ENCODE results near the gene SLC37A1.

GRCh38 chr21:42558846-42559245, 45.2 kb downstream of the SLC37A1 start:
- TF ChIP-seq SPI1 (IDR thresholded peaks at IDR 0.05; ENCODE audit: borderline replicate concordance, low read depth) = no peak
- TF ChIP-seq CTCF (IDR thresholded peaks at IDR 0.05; ENCODE audit: insufficient read depth, low read length) = no peak
- no peak for TF ChIP-seq REST (IDR thresholded peaks at IDR 0.05; ENCODE audit: insufficient replicate concordance, low read depth)
- TF ChIP-seq POLR2AphosphoS5 (IDR thresholded peaks at IDR 0.05; ENCODE audit: low read depth) = no peak
- TF ChIP-seq GABPA (IDR thresholded peaks at IDR 0.05; ENCODE audit: low read depth) = no peak
